NCI-H128 (cell line): Measurements from ENCODE around the gene GORASP1.

ENCODE experiments used
- DNase-seq: peaks from one replicate; lab custom pipeline; 2025; ENCODE audit not compliant: unreplicated experiment; lab: John Stamatoyannopoulos, UW

The GORASP1 gene

GRCh38 chr3:39107388-39108199 lies at the start of gene GORASP1, which contains the start of gene TTC21A:
TSS of gene GORASP1 (minus strand) at chr3:39107627. CDS start at chr3:39107541, 86 bp downstream.
TSS of gene TTC21A (plus strand) at chr3:39107680. CDS start at chr3:39107838, 158 bp downstream.
- peak; percentile 38 for DNase-seq

GRCh38 chr3:39156421-39156820 lies 49.0 kb upstream of the GORASP1 start:
- DNase-seq, result no peak

- no peak for DNase-seq
Measured at GRCh38 chr3:39154280-39155021, 47.0 kb upstream of the GORASP1 start.

GRCh38 chr3:39153977-39154279 lies 46.5 kb upstream of the GORASP1 start:
- no peak for DNase-seq

- no peak for DNase-seq
Measured at GRCh38 chr3:39150803-39151631, 43.6 kb upstream of the GORASP1 start.

- no peak for DNase-seq
Measured at GRCh38 chr3:39150148-39150802, 42.8 kb upstream of the GORASP1 start.

GRCh38 chr3:39149498-39150147 lies 42.2 kb upstream of the GORASP1 start:
- DNase-seq, result no peak

GRCh38 chr3:39149059-39149455 lies 41.6 kb upstream of the GORASP1 start:
- DNase-seq, result no peak

GRCh38 chr3:39148435-39149058 lies 41.1 kb upstream of the GORASP1 start:
- no peak for DNase-seq

GRCh38 chr3:39147711-39148434 lies 40.4 kb upstream of the GORASP1 start:
- no peak for DNase-seq

- no peak for DNase-seq
Measured at GRCh38 chr3:39146611-39147591, 39.5 kb upstream of the GORASP1 start.

- DNase-seq, result no peak
Measured at GRCh38 chr3:39146083-39146501, 38.7 kb upstream of the GORASP1 start.

GRCh38 chr3:39144748-39145380 lies 37.4 kb upstream of the GORASP1 start:
- no peak for DNase-seq

GRCh38 chr3:39144095-39144747 lies 36.8 kb upstream of the GORASP1 start:
- no peak for DNase-seq

- no peak for DNase-seq
Measured at GRCh38 chr3:39143051-39143885, 35.8 kb upstream of the GORASP1 start.

- DNase-seq, result no peak
Measured at GRCh38 chr3:39142067-39142466, 34.6 kb upstream of the GORASP1 start.
